ENCODE results near the gene KCNG3. TPM values are rescaled to one million over a fixed set of nuclear protein-coding genes. Genes with fewer than 3 reads are reported as not detected.

Gene KCNG3
- under 1 TPM in 1 of 4 donors, not detected in 3; 0.22 TPM for total RNA-seq

DNA sequence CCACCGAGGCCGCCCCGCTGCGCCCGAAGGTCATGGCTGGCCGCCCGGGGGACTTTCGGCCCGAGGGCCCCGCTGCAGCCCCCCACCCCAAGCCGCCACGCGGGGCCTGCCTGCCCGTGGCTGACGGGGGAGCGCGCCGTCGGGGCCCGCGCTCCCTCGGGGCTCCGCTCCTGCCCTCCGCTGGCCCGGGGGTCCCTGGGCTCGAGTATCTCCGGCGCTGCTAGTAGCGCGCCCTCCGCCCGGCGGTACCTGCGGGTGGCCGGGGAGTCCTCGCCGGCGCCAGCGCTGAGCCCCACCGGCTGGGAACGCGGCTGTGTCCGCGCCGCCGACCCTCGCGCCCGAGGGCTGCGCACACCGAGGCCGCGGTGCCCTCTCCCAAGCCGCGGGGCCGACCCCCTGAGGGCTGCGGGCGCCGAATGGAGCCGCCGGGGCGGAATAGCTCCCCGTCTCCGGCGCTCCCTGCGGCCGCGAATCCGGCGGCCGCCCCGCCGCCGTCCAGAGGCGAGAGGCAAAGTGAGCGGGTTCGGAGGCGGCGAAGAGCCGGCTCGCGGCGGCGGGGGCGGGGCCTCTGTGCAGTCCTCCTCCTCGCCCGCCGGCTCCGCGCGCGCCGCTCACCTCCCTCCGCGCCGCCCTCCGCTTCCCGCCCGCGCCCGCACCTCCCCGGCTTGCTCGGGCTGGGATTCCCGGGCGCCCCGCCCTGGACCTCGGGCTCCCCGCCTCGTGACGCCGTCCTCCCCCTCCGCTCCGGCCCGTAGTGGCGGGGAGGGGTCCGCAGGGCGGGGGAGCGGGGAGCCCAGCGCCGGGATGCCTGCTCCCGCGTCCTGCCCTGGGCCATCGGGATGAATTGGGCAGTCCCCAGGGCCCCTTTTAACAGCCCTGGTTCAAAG, at the start of gene KCNG3:
KCNG3 (minus strand) TSS at position 515 of the 887 bp plus-strand sequence; CDS start at position 34, 481 bp downstream.
- TF ChIP-seq CTCF (IDR thresholded peaks at IDR 0.05; ENCODE audit: low read depth): no peak

DNA sequence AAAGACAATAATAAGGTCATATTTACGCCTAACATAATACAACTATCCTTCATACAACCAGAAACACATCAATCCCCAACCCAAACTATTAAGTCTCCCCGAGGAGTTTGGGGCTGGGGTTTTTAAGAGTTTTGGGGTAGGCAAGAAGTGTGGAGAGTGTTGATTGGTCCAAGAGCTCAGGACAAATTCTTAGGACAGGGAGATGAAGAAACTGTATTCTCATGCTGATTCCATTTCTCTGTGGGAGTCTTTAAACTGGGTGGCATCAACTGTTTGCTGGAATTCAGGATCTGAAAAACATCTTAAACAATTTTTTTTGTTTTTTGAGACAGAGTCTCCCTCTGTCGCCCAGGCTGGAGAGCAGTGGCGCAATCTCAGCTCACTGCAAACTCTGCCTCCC, 49.1 kb upstream of the KCNG3 start:
- no peak for TF ChIP-seq CTCF (IDR thresholded peaks at IDR 0.05; ENCODE audit: low read depth)

DNA sequence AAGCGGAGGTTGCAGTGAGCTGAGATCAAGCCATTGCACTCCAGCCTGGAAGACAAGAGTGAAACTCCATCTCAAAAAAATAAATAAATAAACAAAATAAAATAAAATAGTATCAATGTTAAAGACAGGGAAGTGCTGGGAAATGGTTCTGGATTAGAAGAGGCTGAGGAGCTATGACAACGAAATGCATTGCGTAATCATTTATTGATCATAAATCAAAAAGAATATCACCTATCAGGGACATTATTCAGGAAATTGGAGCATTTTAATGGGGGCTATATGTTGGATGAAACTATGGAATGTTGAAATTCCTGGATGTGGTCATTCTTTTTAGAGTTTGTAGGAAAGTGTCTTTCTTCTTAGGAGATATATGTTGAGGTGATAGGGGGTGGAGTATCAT, 43.7 kb upstream of the KCNG3 start:
- no peak for TF ChIP-seq CTCF (IDR thresholded peaks at IDR 0.05; ENCODE audit: low read depth)

DNA sequence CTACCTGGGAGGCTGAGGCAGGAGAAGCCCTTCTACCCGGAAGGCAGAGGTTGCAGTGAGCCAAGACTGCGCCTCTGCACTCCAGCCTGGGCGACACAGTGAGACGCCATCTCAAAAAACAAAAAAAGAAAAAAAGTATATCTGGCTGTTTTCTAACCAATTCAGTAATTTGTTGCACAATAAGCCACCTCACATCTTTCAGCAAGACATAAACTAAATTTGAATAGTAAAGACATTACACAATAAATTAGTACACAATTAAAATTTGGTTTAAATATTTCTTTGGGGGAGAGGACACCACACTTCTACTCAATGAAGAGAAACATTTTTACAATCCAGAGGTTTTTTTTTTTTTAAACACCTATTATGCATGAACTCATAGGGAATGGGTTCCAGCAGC, 38.6 kb upstream of the KCNG3 start:
- no peak for TF ChIP-seq CTCF (IDR thresholded peaks at IDR 0.05; ENCODE audit: low read depth)

DNA sequence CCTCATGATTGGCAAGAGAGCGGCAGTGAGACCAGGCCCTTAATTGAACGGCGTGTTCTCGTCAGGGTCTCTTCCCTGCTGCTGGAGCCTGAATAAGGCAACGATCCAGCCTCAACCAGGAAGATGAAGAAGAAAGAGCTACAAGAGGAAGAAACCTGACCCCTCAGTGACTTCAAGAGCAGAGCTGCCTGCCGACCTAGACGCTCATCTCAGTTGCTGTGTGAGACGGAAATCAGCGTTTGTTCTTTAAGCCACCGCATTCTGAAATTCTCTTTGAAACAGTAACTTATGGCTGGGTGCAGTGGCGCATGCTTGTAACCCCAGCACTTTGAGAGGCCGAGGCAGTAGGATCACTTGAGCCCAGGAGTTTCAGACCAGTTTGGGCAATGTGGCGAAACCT, 29.6 kb upstream of the KCNG3 start:
- no peak for TF ChIP-seq CTCF (IDR thresholded peaks at IDR 0.05; ENCODE audit: low read depth)

GRCh38 chr2:42522035-42522434, 28.3 kb upstream of the KCNG3 start:
- TF ChIP-seq CTCF (IDR thresholded peaks at IDR 0.05; ENCODE audit: low read depth): no peak

- TF ChIP-seq CTCF (IDR thresholded peaks at IDR 0.05; ENCODE audit: low read depth): no peak
These were observed 25.8 kb upstream of the KCNG3 start for GRCh38 chr2:42519624-42520023.
